HS-5 (cell line): ENCODE measurements around the gene ADSS1.

Experiments used
- DNase-seq: peaks from one replicate; pipeline ENCODE4 v3.0.0-alpha.2; 2012; ENCODE audit warnings: low read depth

The ADSS1 gene

GRCh38 chr14:104687601-104688504, 36.2 kb upstream of the ADSS1 start:
- DNase-seq: no peak

- DNase-seq: no peak
Observed at GRCh38 chr14:104688505-104689108, 35.4 kb upstream of the ADSS1 start.

GRCh38 chr14:104689109-104689880, 34.7 kb upstream of the ADSS1 start, which contains the start of gene INF2:
INF2 (plus strand) TSS chr14:104689618; CDS start chr14:104701366, 11,748 bp downstream.
- DNase-seq: no peak

GRCh38 chr14:104689881-104690711, 33.9 kb upstream of the ADSS1 start:
- DNase-seq: no peak

- no peak for DNase-seq
Observed at GRCh38 chr14:104690861-104691455, 33.1 kb upstream of the ADSS1 start.

GRCh38 chr14:104691546-104692260, 32.3 kb upstream of the ADSS1 start:
- DNase-seq: no peak

- DNase-seq: no peak
Observed at GRCh38 chr14:104692261-104692938, 31.6 kb upstream of the ADSS1 start.

- DNase-seq: no peak
Observed at GRCh38 chr14:104692939-104693315, 31.1 kb upstream of the ADSS1 start.

GRCh38 chr14:104693482-104694431, 30.3 kb upstream of the ADSS1 start:
- no peak for DNase-seq

- DNase-seq: no peak
Observed at GRCh38 chr14:104694475-104694950, 29.5 kb upstream of the ADSS1 start.

- DNase-seq: no peak
Observed at GRCh38 chr14:104694991-104695659, 28.9 kb upstream of the ADSS1 start.

GRCh38 chr14:104695660-104696000, 28.4 kb upstream of the ADSS1 start:
- DNase-seq: no peak

GRCh38 chr14:104696671-104697316, 27.2 kb upstream of the ADSS1 start:
- DNase-seq: no peak

- no peak for DNase-seq
Observed at GRCh38 chr14:104697317-104697703, 26.7 kb upstream of the ADSS1 start.

- DNase-seq: no peak
Observed at GRCh38 chr14:104697892-104698583, 26.0 kb upstream of the ADSS1 start.

GRCh38 chr14:104698688-104699425, 25.2 kb upstream of the ADSS1 start:
- DNase-seq: no peak

- DNase-seq: no peak
Observed at GRCh38 chr14:104699426-104699748, 24.6 kb upstream of the ADSS1 start.
